NCI-H146 treated with DMSO at 0.1 percent for 48 hours (cell line): ENCODE data around the gene MRLN.
"Not testable (repeated sequence)": the region's sequence is repeated elsewhere in the genome, so short reads cannot be mapped to it uniquely, and the experiment has no call there.

Experiments
- DNase-seq: peaks from one replicate; lab custom pipeline; 2025; ENCODE audit not compliant: unreplicated experiment; lab: John Stamatoyannopoulos, UW

MRLN gene

GRCh38 chr10:59753267-59753666, at the start of gene MRLN:
MRLN (minus strand) TSS chr10:59753455.
- no peak for DNase-seq

GRCh38 chr10:59801171-59801570, 47.9 kb upstream of the MRLN start:
- no peak for DNase-seq

- no peak for DNase-seq
Observed at GRCh38 chr10:59799421-59799820, 46.2 kb upstream of the MRLN start.

- DNase-seq, result no peak
Observed at GRCh38 chr10:59793919-59794318, 40.7 kb upstream of the MRLN start.

GRCh38 chr10:59792812-59793211, 39.6 kb upstream of the MRLN start:
- DNase-seq, result no peak

GRCh38 chr10:59791601-59792000, 38.3 kb upstream of the MRLN start:
- no peak for DNase-seq

- not testable (repeated sequence) for DNase-seq
Observed at GRCh38 chr10:59790080-59790479, 36.8 kb upstream of the MRLN start.

- DNase-seq, result not testable (repeated sequence)
Observed at GRCh38 chr10:59788914-59789313, 35.7 kb upstream of the MRLN start.

GRCh38 chr10:59787032-59787431, 33.8 kb upstream of the MRLN start:
- DNase-seq, result not testable (repeated sequence)

GRCh38 chr10:59785476-59785875, 32.2 kb upstream of the MRLN start:
- DNase-seq, result not testable (repeated sequence)

- no peak for DNase-seq
Observed at GRCh38 chr10:59781511-59781910, 28.3 kb upstream of the MRLN start.

- no peak for DNase-seq
Observed at GRCh38 chr10:59779756-59780533, 26.7 kb upstream of the MRLN start.

GRCh38 chr10:59774451-59774850, 21.2 kb upstream of the MRLN start:
- DNase-seq, result no peak

- DNase-seq, result no peak
Observed at GRCh38 chr10:59773088-59773487, 19.8 kb upstream of the MRLN start.

GRCh38 chr10:59771162-59771807, 18.0 kb upstream of the MRLN start:
- DNase-seq, result no peak

- no peak for DNase-seq
Observed at GRCh38 chr10:59770689-59771088, 17.4 kb upstream of the MRLN start.

- no peak for DNase-seq
Observed at GRCh38 chr10:59762505-59762904, 9.2 kb upstream of the MRLN start.

- DNase-seq, result no peak
Observed at GRCh38 chr10:59757966-59758365, 4.7 kb upstream of the MRLN start.

GRCh38 chr10:59754951-59755350, 1.7 kb upstream of the MRLN start:
- DNase-seq, result no peak

GRCh38 chr10:59752278-59752940, 846 bp downstream of the MRLN start:
- DNase-seq, result no peak

- no peak for DNase-seq
Observed at GRCh38 chr10:59750155-59750945, 2.9 kb downstream of the MRLN start.
